HG03025 (cell line): ENCODE data around the gene EFCAB14.
"Not testable (repeated sequence)": the region's sequence is repeated elsewhere in the genome, so short reads cannot be mapped to it uniquely, and the experiment has no call there.

ENCODE experiments used
- ATAC-seq: cut with Tn5 transposase; IDR thresholded peaks from one replicate; pipeline ENCODE4 v1.9.1; 2021; ENCODE audit warnings: mild to moderate bottlenecking, moderate library complexity; ENCODE audit not compliant: unreplicated experiment, low FRiP score

Gene EFCAB14

GRCh38 chr1:46718727-46719622 lies at the start of gene EFCAB14:
EFCAB14 (minus strand) TSS chr1:46719114; CDS start chr1:46718087, 1,027 bp downstream.
- peak; percentile 94 for ATAC-seq

GRCh38 chr1:46768445-46768844 lies 49.5 kb upstream of the EFCAB14 start:
- ATAC-seq = no peak

- no peak for ATAC-seq
Measured at GRCh38 chr1:46767649-46768282, 48.9 kb upstream of the EFCAB14 start.

GRCh38 chr1:46764402-46764801 lies 45.5 kb upstream of the EFCAB14 start:
- no peak for ATAC-seq

GRCh38 chr1:46761740-46762139 lies 42.8 kb upstream of the EFCAB14 start:
- ATAC-seq = no peak

- no peak for ATAC-seq
Measured at GRCh38 chr1:46760558-46761166, 41.7 kb upstream of the EFCAB14 start.

GRCh38 chr1:46757956-46758528 lies 39.1 kb upstream of the EFCAB14 start:
- no peak for ATAC-seq

GRCh38 chr1:46757247-46757955 lies 38.5 kb upstream of the EFCAB14 start:
- ATAC-seq = no peak

- ATAC-seq = no peak
Measured at GRCh38 chr1:46755121-46755520, 36.2 kb upstream of the EFCAB14 start.

GRCh38 chr1:46754707-46755106 lies 35.8 kb upstream of the EFCAB14 start:
- ATAC-seq = not testable (repeated sequence)

GRCh38 chr1:46753985-46754384 lies 35.1 kb upstream of the EFCAB14 start:
- no peak for ATAC-seq

- no peak for ATAC-seq
Measured at GRCh38 chr1:46749921-46750404, 31.0 kb upstream of the EFCAB14 start.

GRCh38 chr1:46749404-46749803 lies 30.5 kb upstream of the EFCAB14 start:
- no peak for ATAC-seq

GRCh38 chr1:46747683-46748288 lies 28.9 kb upstream of the EFCAB14 start:
- ATAC-seq = no peak

- no peak for ATAC-seq
Measured at GRCh38 chr1:46742069-46742468, 23.2 kb upstream of the EFCAB14 start.

GRCh38 chr1:46735708-46736324 lies 16.9 kb upstream of the EFCAB14 start:
- ATAC-seq = no peak

- ATAC-seq = not testable (repeated sequence)
Measured at GRCh38 chr1:46728327-46728873, 9.5 kb upstream of the EFCAB14 start.

GRCh38 chr1:46725736-46726108 lies 6.8 kb upstream of the EFCAB14 start:
- no peak for ATAC-seq
